ENCODE data around the gene CHST5.

CHST5 gene

DNA sequence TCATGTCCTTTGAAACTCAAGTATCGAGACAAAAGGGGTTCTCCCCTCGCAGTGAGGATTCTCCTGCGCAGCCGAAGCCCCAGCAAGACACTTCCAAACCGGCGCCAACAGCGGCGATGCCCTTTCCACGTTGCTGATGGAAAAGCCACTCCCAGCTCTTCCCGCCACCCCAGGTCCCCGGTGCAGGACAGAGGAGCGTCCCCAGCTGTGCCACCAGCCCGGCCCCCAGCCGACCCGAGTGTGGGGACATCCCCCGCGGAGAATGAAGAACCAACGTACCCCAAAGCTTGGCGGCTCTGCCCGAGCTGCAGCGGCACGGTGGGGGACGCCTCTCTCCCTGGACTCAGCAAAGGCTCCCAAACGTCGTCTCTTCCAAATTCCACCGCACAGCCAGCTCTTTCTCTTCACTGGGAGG is 41.2 kb downstream of the CHST5 start:
- peaks cover 8% of the 10 kb centered on the region for H3K27me3 ChIP-seq (ENCODE audit: control insufficient read depth, insufficient read depth, low read length, poor library complexity, severe bottlenecking)
- no peaks in the 10 kb centered on the region for H3K9me3 ChIP-seq (ENCODE audit: control insufficient read depth, low read length)
- peak overlapping the region; percentile 57 for H3K4me3 ChIP-seq (ENCODE audit: insufficient read depth, low read depth, low read length)
- no peak overlapping the region for H3K27ac ChIP-seq (ENCODE audit: insufficient read depth, low read depth, low read length, poor library complexity, severe bottlenecking)
- no peaks in the 10 kb centered on the region for H3K36me3 ChIP-seq (ENCODE audit: control insufficient read depth, insufficient read depth, low read length)
- WGBS, 2 experiments = 1% methylated on average over 26 of the region's 26 CpGs
- H3K4me1 ChIP-seq (ENCODE audit: control insufficient read depth, insufficient read depth, low read length) = peaks cover 3% of the 10 kb centered on the region

DNA sequence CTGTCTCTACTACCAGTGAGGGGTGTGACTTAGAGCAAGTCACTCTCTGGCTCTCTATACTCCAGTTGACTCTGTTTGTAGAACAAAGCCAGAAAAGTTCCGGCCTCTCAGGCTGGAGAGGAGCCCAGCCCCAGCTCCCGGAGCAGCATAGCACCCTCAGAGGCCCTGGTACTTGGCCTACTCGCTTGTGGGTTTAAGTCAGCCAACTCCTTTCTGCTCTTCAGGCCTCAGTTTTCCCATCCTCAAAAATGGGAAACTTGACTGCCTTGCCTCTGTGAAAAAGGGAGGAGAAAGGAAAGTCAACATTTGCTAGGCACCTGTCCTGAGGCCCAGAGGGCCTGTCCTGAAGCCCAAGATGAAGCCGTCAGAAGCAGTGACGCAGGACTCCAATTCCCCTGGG is 41.7 kb downstream of the CHST5 start:
- Histone ChIP-seq H3K4me1 (ENCODE audit: control insufficient read depth, insufficient read depth, low read length) (peaks cover 3% of the 10 kb centered on the region), H3K27ac (ENCODE audit: insufficient read depth, low read depth, low read length, poor library complexity, severe bottlenecking) (no peak overlapping the region), H3K4me3 (ENCODE audit: insufficient read depth, low read depth, low read length) (peak overlapping the region; percentile 57), H3K9me3 (ENCODE audit: control insufficient read depth, low read length) (no peaks in the 10 kb centered on the region), H3K36me3 (ENCODE audit: control insufficient read depth, insufficient read depth, low read length) (no peaks in the 10 kb centered on the region), H3K27me3 (ENCODE audit: control insufficient read depth, insufficient read depth, low read length, poor library complexity, severe bottlenecking) (peaks cover 8% of the 10 kb centered on the region)
- WGBS, 2 experiments = 70 to 71% methylated on average over 5 of the region's 5 CpGs

DNA sequence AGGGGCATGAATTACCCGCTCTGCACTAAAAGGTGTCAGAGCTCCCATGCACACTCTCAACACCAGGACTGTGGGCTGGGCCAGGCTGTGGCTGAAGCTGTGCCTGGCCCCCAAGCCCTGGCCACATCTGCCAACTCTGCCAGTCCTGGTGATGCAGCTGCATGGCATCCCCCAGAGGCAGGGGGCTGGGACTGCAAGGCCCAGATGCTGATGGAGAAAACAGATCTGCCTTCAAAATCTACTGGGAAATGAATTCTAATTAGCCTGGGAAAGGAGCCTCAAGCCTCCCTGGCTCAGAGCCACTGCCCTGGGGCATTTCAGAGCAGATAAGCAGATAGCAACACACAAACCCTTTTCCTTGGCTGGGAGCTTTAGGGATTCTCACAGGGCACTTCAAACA is 44.0 kb downstream of the CHST5 start:
- H3K27ac ChIP-seq (ENCODE audit: insufficient read depth, low read depth, low read length, poor library complexity, severe bottlenecking) = no peak overlapping the region
- H3K9me3 ChIP-seq (ENCODE audit: control insufficient read depth, low read length) = no peaks in the 10 kb centered on the region
- peaks cover 3% of the 10 kb centered on the region for H3K4me1 ChIP-seq (ENCODE audit: control insufficient read depth, insufficient read depth, low read length)
- peaks cover 8% of the 10 kb centered on the region for H3K27me3 ChIP-seq (ENCODE audit: control insufficient read depth, insufficient read depth, low read length, poor library complexity, severe bottlenecking)
- WGBS, 2 experiments = 80 to 93% methylated on average over 1 of the region's 1 CpG
- no peak overlapping the region for H3K4me3 ChIP-seq (ENCODE audit: insufficient read depth, low read depth, low read length)
- no peaks in the 10 kb centered on the region for H3K36me3 ChIP-seq (ENCODE audit: control insufficient read depth, insufficient read depth, low read length)

DNA sequence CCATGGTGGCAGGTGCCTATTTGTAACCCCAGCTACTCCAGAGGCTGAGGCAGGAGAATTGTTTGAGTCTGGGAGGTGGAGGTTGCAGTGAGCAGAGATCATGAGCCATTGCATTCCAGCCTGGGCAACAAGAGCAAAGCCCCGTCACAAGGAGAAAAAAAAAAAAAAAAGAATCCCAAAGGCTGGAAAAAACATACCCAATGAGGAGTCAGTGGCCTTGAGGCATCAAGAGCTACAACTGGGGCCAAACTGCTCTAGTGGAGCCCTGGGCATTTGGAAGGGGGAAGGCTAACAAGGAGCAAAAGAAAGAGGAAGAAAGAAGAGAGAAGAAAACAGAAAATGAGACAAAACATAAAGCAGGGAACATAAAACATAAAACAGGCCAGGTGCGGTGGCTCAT is 47.6 kb downstream of the CHST5 start:
- 93 to 96% methylated on average over 2 of the region's 2 CpGs for WGBS, 2 experiments
- Histone ChIP-seq H3K36me3 (ENCODE audit: control insufficient read depth, insufficient read depth, low read length) (no peaks in the 10 kb centered on the region), H3K4me1 (ENCODE audit: control insufficient read depth, insufficient read depth, low read length) (peaks cover 3% of the 10 kb centered on the region), H3K27me3 (ENCODE audit: control insufficient read depth, insufficient read depth, low read length, poor library complexity, severe bottlenecking) (no peaks in the 10 kb centered on the region), H3K9me3 (ENCODE audit: control insufficient read depth, low read length) (no peaks in the 10 kb centered on the region), H3K4me3 (ENCODE audit: insufficient read depth, low read depth, low read length) (no peak overlapping the region), H3K27ac (ENCODE audit: insufficient read depth, low read depth, low read length, poor library complexity, severe bottlenecking) (no peak overlapping the region)

DNA sequence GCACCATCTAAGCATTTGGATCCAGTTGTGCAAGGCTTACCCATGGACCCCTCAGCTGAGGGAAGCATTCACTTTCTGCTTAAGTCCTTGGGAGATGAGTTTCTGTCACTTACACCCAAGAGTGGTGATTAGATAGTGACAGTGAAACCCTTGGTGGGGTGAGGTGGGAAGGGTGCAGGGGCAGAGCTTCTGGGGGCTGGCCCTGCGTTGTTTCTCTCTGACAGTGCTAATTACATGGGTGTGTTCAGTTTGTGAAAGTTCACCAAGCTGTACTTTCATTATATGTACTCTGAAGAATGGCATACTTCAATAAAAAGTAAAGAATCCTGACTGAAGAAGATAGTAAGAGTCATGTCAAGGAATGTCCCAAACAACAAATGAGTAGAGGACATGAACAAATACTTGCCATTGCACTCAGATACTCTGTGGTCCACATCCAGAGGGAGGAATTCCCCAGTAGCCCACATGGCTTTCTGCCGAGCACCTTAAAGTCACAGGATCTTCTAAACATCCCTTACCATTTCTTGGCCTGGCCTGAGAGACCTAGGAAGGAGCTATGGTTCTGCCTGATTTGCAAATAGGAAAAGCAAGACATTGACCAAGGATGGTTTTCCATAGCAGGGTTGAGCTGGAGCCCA is 49.1 kb downstream of the CHST5 start:
- H3K9me3 ChIP-seq (ENCODE audit: control insufficient read depth, low read length) = no peaks in the 10 kb centered on the region
- H3K4me1 ChIP-seq (ENCODE audit: control insufficient read depth, insufficient read depth, low read length) = peaks cover 2% of the 10 kb centered on the region
- H3K27me3 ChIP-seq (ENCODE audit: control insufficient read depth, insufficient read depth, low read length, poor library complexity, severe bottlenecking) = no peaks in the 10 kb centered on the region
- no peak overlapping the region for H3K27ac ChIP-seq (ENCODE audit: insufficient read depth, low read depth, low read length, poor library complexity, severe bottlenecking)
- no peaks in the 10 kb centered on the region for H3K36me3 ChIP-seq (ENCODE audit: control insufficient read depth, insufficient read depth, low read length)
- H3K4me3 ChIP-seq (ENCODE audit: insufficient read depth, low read depth, low read length) = no peak overlapping the region
- WGBS, 2 experiments = 90 to 96% methylated on average over 2 of the region's 2 CpGs

DNA sequence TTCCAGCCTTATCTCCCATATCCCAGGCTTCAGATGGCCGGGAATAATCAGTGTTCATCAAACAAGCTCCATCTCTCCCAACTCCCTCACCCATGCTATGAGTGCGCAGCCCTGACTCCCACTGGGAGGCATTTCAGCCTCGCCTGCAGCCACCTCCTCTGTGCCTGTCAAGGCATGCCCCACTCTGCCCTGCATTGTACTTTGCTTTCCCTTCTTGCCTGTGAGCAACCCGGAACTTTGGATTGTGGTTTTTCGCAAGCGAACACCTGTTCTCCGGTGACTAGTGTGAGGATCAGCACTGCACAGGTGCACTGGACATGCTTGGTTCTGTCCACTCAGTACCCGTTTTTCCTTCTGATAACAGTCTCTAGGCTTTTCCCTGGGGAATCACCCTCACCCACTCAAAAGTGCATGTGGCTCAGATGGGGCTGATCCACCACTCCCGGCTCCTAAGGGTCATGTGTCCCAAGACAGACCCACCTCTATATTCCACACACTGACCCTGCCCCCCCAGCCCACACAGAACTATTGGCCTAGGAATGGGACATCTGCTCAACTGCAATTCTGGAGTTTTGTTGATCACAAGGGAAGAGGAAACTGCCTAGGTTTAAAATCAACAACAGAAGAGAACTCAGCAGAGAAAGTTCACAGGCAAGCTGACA is 49.8 kb downstream of the CHST5 start:
- H3K9me3 ChIP-seq (ENCODE audit: control insufficient read depth, low read length) = no peaks in the 10 kb centered on the region
- H3K27ac ChIP-seq (ENCODE audit: insufficient read depth, low read depth, low read length, poor library complexity, severe bottlenecking) = no peak overlapping the region
- 93 to 94% methylated on average over 9 of the region's 9 CpGs for WGBS, 2 experiments
- H3K4me3 ChIP-seq (ENCODE audit: insufficient read depth, low read depth, low read length) = no peak overlapping the region
- H3K4me1 ChIP-seq (ENCODE audit: control insufficient read depth, insufficient read depth, low read length) = no peaks in the 10 kb centered on the region
- no peaks in the 10 kb centered on the region for H3K36me3 ChIP-seq (ENCODE audit: control insufficient read depth, insufficient read depth, low read length)
- no peaks in the 10 kb centered on the region for H3K27me3 ChIP-seq (ENCODE audit: control insufficient read depth, insufficient read depth, low read length, poor library complexity, severe bottlenecking)

DNA sequence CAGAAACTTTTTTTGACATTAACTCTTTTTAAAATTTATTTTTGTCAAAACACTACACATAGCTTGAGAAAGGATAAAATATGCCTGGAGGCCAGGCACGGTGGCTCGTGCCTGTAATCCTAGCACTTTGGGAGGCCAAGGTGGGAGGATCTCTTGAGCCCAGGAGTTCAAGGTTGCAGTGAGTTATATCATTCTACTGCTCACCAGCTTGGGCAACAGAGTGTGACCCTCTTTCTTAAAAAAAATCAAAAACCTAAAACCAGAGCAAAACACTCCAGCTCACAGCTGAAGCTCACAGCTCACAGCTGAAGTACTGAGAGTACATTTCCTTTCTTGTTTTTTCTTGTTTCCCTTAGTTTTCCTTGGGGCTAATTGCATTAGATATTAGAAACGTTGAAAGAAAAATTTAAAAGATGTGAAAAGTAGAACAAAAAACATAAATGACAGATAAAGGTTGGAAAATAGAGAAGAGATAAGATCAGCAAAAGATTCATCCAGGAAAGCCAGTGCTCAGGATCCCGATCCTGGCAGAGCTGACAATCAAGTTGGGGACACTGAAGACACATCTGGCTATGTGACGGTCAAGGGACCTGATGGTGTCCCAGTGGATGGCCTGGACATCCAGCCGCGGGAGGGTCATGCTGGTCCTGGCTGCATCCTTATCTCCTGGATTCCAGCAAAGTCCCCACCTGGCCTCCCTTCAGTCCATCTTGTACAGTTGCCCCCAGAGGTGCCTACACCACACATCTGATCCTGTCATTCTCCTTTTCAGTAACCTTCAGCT is 50.5 kb downstream of the CHST5 start:
- 95 to 96% methylated on average over 7 of the region's 7 CpGs for WGBS, 2 experiments
- Histone ChIP-seq H3K4me1 (ENCODE audit: control insufficient read depth, insufficient read depth, low read length) (no peaks in the 10 kb centered on the region), H3K27me3 (ENCODE audit: control insufficient read depth, insufficient read depth, low read length, poor library complexity, severe bottlenecking) (no peaks in the 10 kb centered on the region)

DNA sequence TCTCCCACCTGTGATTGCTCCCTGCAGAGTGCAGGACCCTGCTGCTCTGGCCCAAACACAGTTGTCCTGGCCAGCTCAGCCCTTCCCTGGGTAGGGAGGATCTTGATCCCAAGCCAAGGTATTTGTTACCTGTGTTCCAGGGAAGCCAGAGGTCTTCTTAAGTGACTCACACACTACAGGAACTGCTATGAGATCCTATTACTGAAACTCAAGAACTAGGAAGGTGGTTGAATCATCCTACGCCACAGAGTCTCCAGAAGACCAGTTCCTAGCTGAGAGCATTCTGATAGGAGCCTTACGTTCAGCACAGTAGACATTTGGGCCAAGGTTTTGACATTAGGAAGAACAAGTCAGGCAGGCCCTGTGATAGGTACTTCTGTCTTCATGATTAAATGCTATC is 52.7 kb downstream of the CHST5 start:
- peaks cover 3% of the 10 kb centered on the region for H3K36me3 ChIP-seq (ENCODE audit: control insufficient read depth, insufficient read depth, low read length)
- H3K9me3 ChIP-seq (ENCODE audit: control insufficient read depth, low read length) = no peaks in the 10 kb centered on the region
- no peak overlapping the region for H3K27ac ChIP-seq (ENCODE audit: insufficient read depth, low read depth, low read length, poor library complexity, severe bottlenecking)
- no peaks in the 10 kb centered on the region for H3K4me1 ChIP-seq (ENCODE audit: control insufficient read depth, insufficient read depth, low read length)
- no peak overlapping the region for H3K4me3 ChIP-seq (ENCODE audit: insufficient read depth, low read depth, low read length)
- 96 to 98% methylated on average over 2 of the region's 2 CpGs for WGBS, 2 experiments
- H3K27me3 ChIP-seq (ENCODE audit: control insufficient read depth, insufficient read depth, low read length, poor library complexity, severe bottlenecking) = no peaks in the 10 kb centered on the region

More for the DNA sequence above, 50.5 kb downstream of the CHST5 start:
- Histone ChIP-seq H3K36me3 (ENCODE audit: control insufficient read depth, insufficient read depth, low read length) (no peaks in the 10 kb centered on the region), H3K9me3 (ENCODE audit: control insufficient read depth, low read length) (no peaks in the 10 kb centered on the region), H3K4me3 (ENCODE audit: insufficient read depth, low read depth, low read length) (no peak overlapping the region), H3K27ac (ENCODE audit: insufficient read depth, low read depth, low read length, poor library complexity, severe bottlenecking) (no peak overlapping the region)

DNA sequence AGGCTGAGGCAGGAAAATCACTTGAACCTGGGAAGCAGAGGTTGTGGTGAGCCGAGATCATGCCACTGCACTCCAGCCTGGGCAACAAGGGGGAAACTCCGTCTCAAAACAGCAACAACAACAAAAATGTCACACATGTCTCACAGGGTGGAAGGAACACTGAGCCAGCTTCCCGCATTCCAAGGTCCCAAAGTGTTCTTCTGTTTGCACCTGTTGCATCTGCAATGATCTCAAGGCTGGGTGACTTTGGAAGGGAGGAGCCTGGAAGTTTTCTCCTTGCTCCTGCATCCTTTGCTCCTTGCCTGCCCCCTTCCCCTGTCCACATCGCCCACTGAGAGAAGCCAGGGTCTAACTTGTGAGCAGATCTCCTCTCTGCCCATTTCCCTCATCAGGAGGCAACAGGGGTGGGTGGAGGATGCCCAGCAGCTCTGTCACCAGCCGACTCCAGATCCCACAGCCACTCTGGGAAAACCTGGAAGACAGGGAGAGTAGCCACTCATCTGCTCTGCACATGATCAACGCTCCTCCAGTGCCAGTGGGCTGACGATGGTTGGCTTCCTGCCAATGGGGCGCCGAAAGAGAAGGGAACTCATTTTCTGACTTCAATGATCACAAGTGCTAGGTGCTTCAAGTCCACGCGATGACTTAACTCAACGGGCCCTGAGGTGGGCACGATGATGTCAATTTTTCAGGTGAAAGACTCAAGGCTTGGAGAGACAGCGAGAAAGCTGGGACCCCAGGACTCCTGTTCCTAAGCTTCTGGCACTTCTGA is 53.3 kb downstream of the CHST5 start:
- Histone ChIP-seq H3K36me3 (ENCODE audit: control insufficient read depth, insufficient read depth, low read length) (peaks cover 3% of the 10 kb centered on the region), H3K9me3 (ENCODE audit: control insufficient read depth, low read length) (no peaks in the 10 kb centered on the region), H3K4me1 (ENCODE audit: control insufficient read depth, insufficient read depth, low read length) (no peaks in the 10 kb centered on the region), H3K4me3 (ENCODE audit: insufficient read depth, low read depth, low read length) (no peak overlapping the region), H3K27ac (ENCODE audit: insufficient read depth, low read depth, low read length, poor library complexity, severe bottlenecking) (no peak overlapping the region), H3K27me3 (ENCODE audit: control insufficient read depth, insufficient read depth, low read length, poor library complexity, severe bottlenecking) (no peaks in the 10 kb centered on the region)
- WGBS, 2 experiments = 88 to 90% methylated on average over 14 of the region's 14 CpGs

DNA sequence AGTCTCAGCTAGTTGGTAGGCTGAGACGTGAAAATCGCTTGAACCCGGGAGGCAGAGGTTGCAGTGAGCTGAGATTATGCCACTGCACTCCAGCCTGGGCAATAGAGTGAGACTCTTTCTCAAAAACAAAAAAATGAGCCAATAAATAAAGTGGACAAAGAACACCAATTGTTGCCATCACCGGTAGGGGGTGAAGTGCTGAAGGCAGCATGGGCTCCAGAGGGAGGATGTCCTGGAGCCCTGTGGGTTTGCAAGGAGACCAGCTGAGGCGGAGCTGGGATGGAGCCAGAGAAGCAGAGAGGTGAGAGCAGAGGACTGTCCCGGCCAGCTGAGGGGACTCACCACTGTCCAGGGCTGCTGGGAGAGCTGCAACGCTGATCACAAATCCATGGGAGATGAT is 54.4 kb downstream of the CHST5 start:
- H3K4me3 ChIP-seq (ENCODE audit: insufficient read depth, low read depth, low read length) = no peak overlapping the region
- H3K27me3 ChIP-seq (ENCODE audit: control insufficient read depth, insufficient read depth, low read length, poor library complexity, severe bottlenecking) = no peaks in the 10 kb centered on the region
- H3K27ac ChIP-seq (ENCODE audit: insufficient read depth, low read depth, low read length, poor library complexity, severe bottlenecking) = no peak overlapping the region
- no peaks in the 10 kb centered on the region for H3K9me3 ChIP-seq (ENCODE audit: control insufficient read depth, low read length)
- 91 to 94% methylated on average over 7 of the region's 7 CpGs for WGBS, 2 experiments
- H3K4me1 ChIP-seq (ENCODE audit: control insufficient read depth, insufficient read depth, low read length) = no peaks in the 10 kb centered on the region
- H3K36me3 ChIP-seq (ENCODE audit: control insufficient read depth, insufficient read depth, low read length) = peaks cover 3% of the 10 kb centered on the region
